Keratinocyte (primary cell): ENCODE results near the gene TARS2. TPM values are rescaled to one million over a fixed set of nuclear protein-coding genes. Genes with fewer than 3 reads are reported as not detected.

Experiments used
- DNase-seq: peaks from one replicate; pipeline ENCODE4 v3.0.0-alpha.2; 2011; ENCODE audit warnings: low read depth, missing footprints, low spot score
- FAIRE-seq: peaks from 2 replicates; lab custom pipeline; 2011; peaks lifted over from hg19 to GRCh38; lab: Jason Lieb, UNC
- H2AFZ ChIP-seq: 2 replicates; pipeline ENCODE4 v1.6.0; 2012; ENCODE audit warnings: low read length, control low read depth, inconsistent platforms; ENCODE audit not compliant: control insufficient read depth
- H3K27ac ChIP-seq: 2 replicates; pipeline ENCODE4 v1.5.1; 2011; ENCODE audit warnings: low read length; ENCODE audit not compliant: control insufficient read depth, insufficient read depth
- H3K27me3 ChIP-seq: 3 replicates; pipeline ENCODE4 v1.6.0; 2011; ENCODE audit warnings: low read length; ENCODE audit not compliant: control insufficient read depth, insufficient read depth; ENCODE audit errors: extremely low read depth
- H3K36me3 ChIP-seq, 2 experiments: 2 replicates in 1 of 2; 3 replicates in 1 of 2; pipeline ENCODE4 v1.5.1; 2011; ENCODE audit warnings: low read length in 2 of 2, mild to moderate bottlenecking in 1 of 2; ENCODE audit not compliant: control insufficient read depth in 2 of 2, insufficient read depth in 2 of 2; ENCODE audit errors: extremely low read depth in 1 of 2
- H3K4me1 ChIP-seq: 3 replicates; pipeline ENCODE4 v1.5.1; 2011; ENCODE audit warnings: low read length; ENCODE audit not compliant: control insufficient read depth, insufficient read depth; ENCODE audit errors: extremely low read depth
- H3K4me2 ChIP-seq: 3 replicates; pipeline ENCODE4 v1.6.0; 2011; ENCODE audit warnings: low read depth, low read length; ENCODE audit not compliant: control insufficient read depth, insufficient read depth; ENCODE audit errors: extremely low read depth
- H3K4me3 ChIP-seq, 3 experiments: fragments of 200-600 bp in 1 of 3; sonication (generic) in 1 of 3; 2 replicates in 2 of 3; 3 replicates in 1 of 3; pipeline ENCODE4 v1.5.1; 2011 to 2016; ENCODE audit warnings: low read length in 3 of 3, mild to moderate bottlenecking in 3 of 3, control low read depth in 2 of 3, inconsistent platforms in 1 of 3, low read depth in 1 of 3, mixed read lengths in 1 of 3, mixed run types in 1 of 3, moderate library complexity in 1 of 3; ENCODE audit not compliant: control insufficient read depth in 2 of 3, insufficient read depth in 2 of 3; ENCODE audit errors: extremely low read depth in 1 of 3
- H3K79me2 ChIP-seq: 2 replicates; pipeline ENCODE4 v1.6.0; 2012; ENCODE audit warnings: low read length; ENCODE audit not compliant: control insufficient read depth, insufficient read depth
- H3K9ac ChIP-seq: 3 replicates; pipeline ENCODE4 v1.6.0; 2011; ENCODE audit warnings: low read length; ENCODE audit not compliant: control insufficient read depth, insufficient read depth; ENCODE audit errors: extremely low read depth
- H3K9me1 ChIP-seq: 3 replicates; pipeline ENCODE4 v1.6.0; 2011; ENCODE audit warnings: low read length; ENCODE audit not compliant: control insufficient read depth, insufficient read depth; ENCODE audit errors: extremely low read depth
- H3K9me3 ChIP-seq: 2 replicates; pipeline ENCODE4 v1.5.1; 2012; ENCODE audit warnings: low read depth, low read length; ENCODE audit not compliant: control insufficient read depth
- H4K20me1 ChIP-seq: 3 replicates; pipeline ENCODE4 v1.6.0; 2011; ENCODE audit warnings: low read length; ENCODE audit not compliant: control insufficient read depth, insufficient read depth; ENCODE audit errors: extremely low read depth
- EZH2 ChIP-seq: IDR thresholded peaks from one replicate; pipeline ENCODE4 v1.6.1; 2012; ENCODE audit warnings: inconsistent platforms, mild to moderate bottlenecking, low read length, moderate library complexity
- dilution Hi-C: fragments of 300-500 bp; cut with MboI; formaldehyde crosslinking; loops from one replicate; pipeline ENCODE4 v1.7.0; 2020; ENCODE audit warnings: low sequenced_read_pairs; ENCODE audit not compliant: extremely low pct_ligation_motif_present
- polyA plus RNA-seq, 5 experiments: library from polyadenylated mRNA; depleted of rRNA in 3 of 5; stranded (reverse) in 3 of 5; stranded (forward) in 1 of 5; unstranded in 1 of 5; fragments of >200 nt; gene quantifications; 1 replicate in 1 of 5; 2 replicates in 3 of 5; 3 replicates in 1 of 5; pipeline versions ENCODE4 v1.2.1 to v1.2.3, GENCODE V29; 2011 to 2012; ENCODE audit warnings: missing spikeins in 2 of 5, low read depth in 1 of 5, low replicate concordance in 1 of 5
- TF ChIP-seq, protein P1 (sequence below), 3 experiments: IDR thresholded peaks in 1 of 3; conservative IDR thresholded peaks in 1 of 3; optimal IDR thresholded peaks in 1 of 3; 2 replicates in 2 of 3; 3 replicates in 1 of 3; pipeline versions ENCODE3 to v1.5.1; 2011; ENCODE audit warnings: low read length in 3 of 3, mild to moderate bottlenecking in 3 of 3, moderate library complexity in 2 of 3, control low read depth in 1 of 3, inconsistent platforms in 1 of 3; ENCODE audit not compliant: insufficient read depth in 2 of 3; ENCODE audit errors: extremely low read depth in 1 of 3

Gene TARS2
- polyA plus RNA-seq, 1 donor (not counting 4 experiments of a cell fraction or from before 2014, with no cell fraction given): 28.4 TPM

DNA sequence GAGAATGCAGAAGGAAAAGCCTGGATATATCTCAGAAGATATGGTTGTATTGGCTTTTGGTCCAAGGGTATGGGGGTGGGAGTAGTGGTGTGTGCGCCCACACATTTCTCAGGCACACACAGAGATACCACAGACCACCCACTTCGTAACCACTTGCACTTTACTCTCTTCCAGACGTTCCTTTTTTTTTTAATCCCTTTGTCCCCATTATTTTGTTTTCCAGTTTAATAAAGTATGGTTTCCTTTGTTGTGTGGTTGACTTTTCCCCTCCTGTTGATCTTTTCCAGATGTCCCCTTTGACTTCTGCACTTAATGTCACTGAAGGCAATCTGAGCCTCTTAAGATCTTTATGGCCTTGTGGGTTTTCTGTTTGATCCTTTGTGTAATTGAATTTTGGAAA is 10.5 kb upstream of the TARS2 start:
- H4K20me1 ChIP-seq: no peaks in the 10 kb centered on the region
- no peaks in the 10 kb centered on the region for H3K9me3 ChIP-seq
- no peaks in the 10 kb centered on the region for H3K79me2 ChIP-seq
- TF ChIP-seq, protein P1, sequence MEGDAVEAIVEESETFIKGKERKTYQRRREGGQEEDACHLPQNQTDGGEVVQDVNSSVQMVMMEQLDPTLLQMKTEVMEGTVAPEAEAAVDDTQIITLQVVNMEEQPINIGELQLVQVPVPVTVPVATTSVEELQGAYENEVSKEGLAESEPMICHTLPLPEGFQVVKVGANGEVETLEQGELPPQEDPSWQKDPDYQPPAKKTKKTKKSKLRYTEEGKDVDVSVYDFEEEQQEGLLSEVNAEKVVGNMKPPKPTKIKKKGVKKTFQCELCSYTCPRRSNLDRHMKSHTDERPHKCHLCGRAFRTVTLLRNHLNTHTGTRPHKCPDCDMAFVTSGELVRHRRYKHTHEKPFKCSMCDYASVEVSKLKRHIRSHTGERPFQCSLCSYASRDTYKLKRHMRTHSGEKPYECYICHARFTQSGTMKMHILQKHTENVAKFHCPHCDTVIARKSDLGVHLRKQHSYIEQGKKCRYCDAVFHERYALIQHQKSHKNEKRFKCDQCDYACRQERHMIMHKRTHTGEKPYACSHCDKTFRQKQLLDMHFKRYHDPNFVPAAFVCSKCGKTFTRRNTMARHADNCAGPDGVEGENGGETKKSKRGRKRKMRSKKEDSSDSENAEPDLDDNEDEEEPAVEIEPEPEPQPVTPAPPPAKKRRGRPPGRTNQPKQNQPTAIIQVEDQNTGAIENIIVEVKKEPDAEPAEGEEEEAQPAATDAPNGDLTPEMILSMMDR (optimal IDR thresholded peaks at IDR 0.05 in 1 of 3, IDR thresholded peaks at IDR 0.05 in 1 of 3, conservative IDR thresholded peaks at IDR 0.05 in 1 of 3; ENCODE audit: extremely low read depth in 1 of 3, insufficient read depth in 2 of 3, low read length in 3 of 3): no peak
- TF ChIP-seq EZH2: no peak
- dilution Hi-C loops: no loop called here
- H3K9ac ChIP-seq: peak overlapping the region; percentile 75
- H3K4me1 ChIP-seq: peaks cover 30% of the 10 kb centered on the region
- DNase-seq: no peak
- peaks cover 0 to 6% of the 10 kb centered on the region in 2 experiments for H3K36me3 ChIP-seq
- no peaks in the 10 kb centered on the region for H3K9me1 ChIP-seq
- peak overlapping the region; percentile 87 for H3K4me2 ChIP-seq
- no peak overlapping the region for H2AFZ ChIP-seq
- peak overlapping the region; percentile 96 for H3K27ac ChIP-seq
- FAIRE-seq: no peak
- H3K27me3 ChIP-seq: no peaks in the 10 kb centered on the region
- no peak overlapping the region for H3K4me3 ChIP-seq

DNA sequence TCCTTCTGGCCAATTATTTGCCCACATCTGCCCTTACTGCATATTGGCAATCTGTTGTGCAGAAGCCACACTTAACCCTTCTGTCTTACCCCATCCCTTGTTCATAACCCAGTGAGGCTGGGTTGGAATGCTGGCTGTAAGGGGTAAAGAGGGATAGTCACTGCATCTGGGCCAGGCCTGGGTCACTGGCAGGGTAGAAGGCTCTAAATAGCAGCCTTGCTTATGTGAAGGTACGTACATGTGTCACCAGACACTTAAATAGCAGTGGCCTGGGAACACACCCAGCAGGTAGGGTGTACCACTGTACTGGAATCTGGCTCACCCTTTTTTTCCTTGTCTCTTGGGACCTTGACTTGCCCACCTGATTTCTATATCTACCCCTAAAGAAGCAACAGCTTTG is 9.9 kb upstream of the TARS2 start:
- Histone ChIP-seq H3K27ac (peak overlapping the region; percentile 96), H3K4me1 (peaks cover 30% of the 10 kb centered on the region), H2AFZ (peak overlapping the region; percentile 53), H3K9ac (peak overlapping the region; percentile 75), H3K9me1 (no peaks in the 10 kb centered on the region), H3K4me3 (peak overlapping the region in 2 of 3 experiments; percentile 5 to 26), H3K36me3 (peaks cover 0 to 4% of the 10 kb centered on the region in 2 experiments), H3K4me2 (peak overlapping the region; percentile 87), H4K20me1 (no peaks in the 10 kb centered on the region), H3K9me3 (no peaks in the 10 kb centered on the region), H3K27me3 (no peaks in the 10 kb centered on the region), H3K79me2 (no peaks in the 10 kb centered on the region)
- DNase-seq (no peak), FAIRE-seq (peak; percentile 29)
- TF ChIP-seq EZH2: no peak
- TF ChIP-seq, protein P1 (optimal IDR thresholded peaks at IDR 0.05 in 1 of 3, IDR thresholded peaks at IDR 0.05 in 1 of 3, conservative IDR thresholded peaks at IDR 0.05 in 1 of 3; ENCODE audit: extremely low read depth in 1 of 3, insufficient read depth in 2 of 3, low read length in 3 of 3): no peak
- dilution Hi-C loops: no loop called here
